ENCODE results near the gene SMARCD2. TPM values are rescaled to one million over a fixed set of nuclear protein-coding genes. Genes with fewer than 3 reads are reported as not detected.
A peak's percentile ranks its signal among the peaks of the same experiment; 100 is the strongest.
"Not testable (repeated sequence)": the region's sequence is repeated elsewhere in the genome, so short reads cannot be mapped to it uniquely, and the experiment has no call there.

The SMARCD2 gene
- total RNA-seq, 1 donor from 2014 or later: 68.3 TPM

DNA sequence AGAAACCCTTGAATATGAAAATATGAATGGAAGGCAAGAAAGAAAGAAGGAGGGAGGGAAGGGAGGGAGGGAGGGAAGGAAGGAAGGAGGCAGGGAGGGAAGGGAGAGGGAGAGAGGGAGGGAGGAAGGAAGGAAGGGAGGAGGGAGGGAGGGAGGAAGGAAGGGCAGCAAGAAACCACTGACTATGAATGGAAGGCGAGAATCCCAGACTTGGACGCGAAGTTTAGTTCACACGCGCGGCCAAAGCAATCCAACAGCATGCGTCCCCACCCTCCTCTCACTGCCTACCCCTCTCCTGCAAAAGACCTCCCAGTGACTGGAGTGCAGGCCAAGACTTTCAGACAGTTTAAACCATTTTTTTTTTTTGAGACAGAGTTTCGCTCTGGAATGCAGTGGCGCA is 7.9 kb upstream of the SMARCD2 start:
- no peak for ATAC-seq

DNA sequence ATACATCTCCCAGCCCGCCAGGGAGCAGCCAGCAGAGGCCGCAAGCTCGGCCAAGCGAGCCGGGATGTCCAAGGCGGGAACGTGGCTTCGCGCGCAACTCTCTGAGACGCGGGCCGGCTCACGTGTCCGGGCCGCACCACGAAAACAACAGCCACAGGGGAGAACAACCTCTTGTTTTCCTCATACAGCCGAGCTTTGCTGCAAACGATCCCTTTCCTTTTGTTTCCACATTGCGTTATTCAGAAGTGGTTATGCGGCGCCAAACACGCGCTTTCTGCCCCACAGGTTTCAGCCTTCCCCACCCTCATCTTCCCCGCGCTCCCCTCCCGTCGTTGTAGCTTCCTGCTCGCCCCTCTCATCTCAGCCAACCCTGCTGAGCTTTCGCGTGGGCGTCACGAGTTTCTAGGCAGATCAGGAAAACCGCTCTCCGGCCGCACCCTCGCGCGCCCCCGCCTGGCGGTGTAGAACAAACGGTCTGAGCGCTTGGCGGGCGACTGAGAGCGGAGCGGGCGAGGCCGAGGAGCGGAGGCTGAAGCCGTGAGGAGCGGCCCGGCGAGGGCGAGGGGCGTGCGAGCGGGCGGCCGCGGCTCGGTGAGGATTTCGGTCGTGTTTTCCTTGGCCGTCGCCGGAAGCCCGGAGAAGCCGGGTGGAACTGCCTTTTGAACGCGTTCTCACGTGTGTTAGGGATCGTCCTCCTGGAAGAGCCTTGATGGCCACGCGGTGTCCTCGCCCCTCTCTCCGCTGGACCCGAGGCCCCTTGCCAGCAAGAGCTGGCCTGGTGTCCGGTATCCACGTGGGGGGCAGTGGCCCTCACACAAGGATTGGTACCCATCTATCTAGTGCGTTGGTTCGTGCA is 6.6 kb upstream of the SMARCD2 start:
- peak; percentile 87 for ATAC-seq

DNA sequence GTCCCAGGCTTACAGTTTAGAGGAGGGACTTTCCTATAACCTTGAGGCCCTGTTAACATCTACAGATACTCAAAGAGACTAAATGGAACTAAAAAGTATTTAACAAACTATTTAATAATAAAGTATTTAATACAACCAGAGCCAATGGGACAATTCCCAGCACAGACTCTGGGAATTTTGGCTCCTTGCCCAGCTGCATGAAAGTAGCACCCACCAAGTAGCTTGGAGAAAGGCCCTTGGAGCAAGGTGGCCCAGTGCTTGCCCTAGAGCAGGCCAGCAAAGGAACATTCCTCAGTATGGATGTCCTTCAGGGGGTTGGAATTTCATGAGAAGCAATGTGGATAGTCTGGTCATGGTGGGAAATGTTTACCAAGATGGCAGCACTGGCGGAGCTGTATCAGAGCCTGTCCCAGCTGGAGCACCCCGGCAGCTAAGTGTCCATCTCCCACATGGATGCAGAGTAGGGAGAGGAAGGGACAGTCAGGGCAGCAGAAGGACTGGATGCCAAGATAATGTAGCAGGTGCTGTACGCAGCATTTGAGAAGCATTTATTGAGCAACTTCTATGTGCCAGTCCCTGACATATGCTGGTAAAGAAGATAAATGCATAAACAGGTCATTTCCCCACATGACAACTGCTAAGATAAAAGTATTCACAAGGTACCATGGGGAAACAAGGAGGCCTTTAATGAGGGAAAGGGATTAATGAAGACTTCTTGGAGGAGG is 5.2 kb upstream of the SMARCD2 start:
- ATAC-seq: no peak

DNA sequence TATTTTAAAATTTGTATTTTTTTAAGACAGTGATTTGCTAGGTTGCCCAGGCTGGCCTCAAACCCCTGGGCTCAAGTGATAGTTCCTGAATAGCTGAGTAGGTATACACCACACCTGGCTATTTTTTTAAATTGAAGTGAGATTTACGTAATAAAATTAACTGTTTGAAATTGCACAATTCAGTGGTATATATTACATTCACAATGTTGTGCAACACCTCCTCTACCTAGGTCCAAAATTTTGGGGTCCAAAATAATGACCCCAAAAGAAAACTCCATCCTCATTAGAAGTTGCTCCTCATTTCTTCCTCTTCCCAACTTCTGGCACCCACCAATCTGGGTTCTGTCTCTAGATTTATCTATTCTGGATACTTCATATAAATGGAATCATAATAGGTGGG is 3.0 kb upstream of the SMARCD2 start:
- ATAC-seq: no peak

DNA sequence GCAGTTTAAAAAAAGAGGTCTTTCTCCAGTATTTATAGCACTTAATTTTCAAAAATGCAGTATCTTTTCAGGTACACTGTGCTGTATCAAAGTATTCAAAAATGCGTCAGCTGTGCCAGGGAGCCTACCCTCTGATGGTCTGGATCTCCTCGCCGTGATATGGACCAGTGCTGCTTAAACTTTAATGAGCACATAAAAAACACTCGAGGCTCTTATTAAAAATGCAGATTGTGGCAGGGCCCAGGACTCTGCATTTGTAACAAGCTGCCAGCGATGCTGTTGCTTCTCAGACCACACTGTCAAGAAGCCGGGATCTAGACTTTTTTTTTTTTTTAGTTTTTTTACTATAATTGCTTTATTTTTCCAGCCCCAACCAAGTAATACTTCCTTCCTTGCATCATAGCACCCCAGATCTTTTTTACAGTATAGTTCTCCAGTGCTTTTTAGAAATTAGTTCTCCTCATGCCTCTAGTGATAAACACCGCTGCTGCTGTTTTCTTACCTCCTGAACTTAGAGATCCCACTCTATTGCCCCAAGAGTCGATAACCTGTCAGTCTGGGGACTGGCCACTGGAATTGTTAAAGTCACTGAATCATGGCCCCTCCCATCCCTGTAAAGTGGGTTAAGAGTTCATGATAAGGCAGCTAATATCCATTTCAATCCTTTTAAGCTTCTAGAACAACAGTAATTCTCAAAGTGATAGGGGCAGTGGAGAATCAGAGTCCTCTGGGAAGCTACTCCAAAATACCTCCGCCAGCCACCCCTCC is 1.6 kb upstream of the SMARCD2 start:
- no peak for ATAC-seq

GRCh38 chr17:63843387-63843888 is 953 bp upstream of the SMARCD2 start:
- not testable (repeated sequence) for ATAC-seq

GRCh38 chr17:63842173-63842539 is 329 bp downstream of the SMARCD2 start:
- no peak for ATAC-seq

DNA sequence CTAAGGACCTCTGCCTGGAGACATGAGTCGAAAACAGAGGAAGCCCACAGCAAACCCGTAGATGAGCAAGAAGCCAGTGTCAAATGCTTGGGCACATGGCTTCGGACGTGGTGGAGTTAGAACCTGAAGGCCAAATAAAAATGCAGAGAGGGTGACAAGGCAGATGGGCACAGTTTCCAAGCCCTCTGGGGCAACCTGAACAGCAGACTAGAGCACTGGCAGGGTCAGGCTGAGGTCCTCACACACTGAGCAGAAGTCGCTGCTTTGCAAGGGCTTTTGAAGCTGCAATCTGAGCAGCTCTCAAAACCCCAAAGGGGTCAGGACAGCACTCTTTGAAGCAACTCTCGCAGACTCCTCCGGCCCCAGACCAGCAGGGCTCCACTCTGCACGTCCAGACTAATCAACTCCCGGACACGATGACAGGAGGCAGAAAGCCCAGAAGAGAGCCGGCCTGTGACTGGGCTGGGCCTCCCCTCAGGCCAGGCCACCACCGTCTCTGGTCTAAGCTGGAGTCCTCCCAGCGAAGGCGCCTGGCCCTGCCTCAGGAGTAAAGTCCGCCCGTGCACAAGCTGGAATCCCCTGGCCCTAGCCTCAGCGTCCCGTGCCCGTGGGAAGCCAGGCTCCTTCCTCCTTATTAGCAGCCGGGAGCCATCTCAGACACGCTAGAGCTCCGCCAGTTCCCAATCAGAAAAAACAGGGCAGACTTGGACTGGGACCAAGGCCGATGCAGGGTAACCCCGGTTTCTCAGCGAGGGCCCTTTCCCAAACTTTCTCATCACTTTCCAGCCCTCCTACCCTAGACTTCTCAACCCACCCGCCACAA is 924 bp downstream of the SMARCD2 start:
- ATAC-seq: no peak

DNA sequence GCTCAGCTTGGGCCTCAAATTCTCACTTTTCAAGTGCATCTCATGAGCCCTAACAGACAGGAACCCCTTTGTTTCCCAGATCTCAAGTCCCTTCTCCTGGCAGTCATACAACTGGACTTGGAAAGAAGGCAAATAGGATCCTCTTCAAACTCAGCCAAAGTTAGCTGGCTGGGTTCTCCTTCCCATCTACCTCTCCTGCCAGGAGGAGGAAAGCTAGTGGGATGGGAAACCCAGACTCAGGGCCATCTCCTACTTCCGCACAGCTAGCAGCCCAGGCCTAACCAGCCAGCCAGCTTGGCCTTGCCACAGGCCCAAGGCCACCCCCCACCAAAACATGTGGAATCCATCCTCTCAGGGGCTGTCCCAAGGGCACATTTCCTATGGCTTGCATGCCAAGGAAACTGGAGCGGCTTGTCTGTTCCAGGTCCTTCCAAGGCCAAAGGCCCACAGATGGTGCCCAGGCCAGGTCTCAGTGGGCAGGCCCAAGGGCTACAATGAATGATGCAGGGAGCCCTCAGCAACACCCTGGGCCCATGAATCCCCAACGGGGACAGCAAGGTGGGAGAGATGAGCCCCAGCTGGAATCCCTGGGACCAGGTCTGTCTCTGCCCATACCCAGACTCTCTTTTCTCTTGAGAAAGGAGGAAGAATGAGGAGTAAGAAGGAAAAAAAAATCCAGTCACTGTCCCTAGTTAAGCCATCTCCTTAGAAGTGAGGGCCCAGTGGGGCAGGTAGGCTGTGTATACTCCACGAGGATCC is 1.7 kb downstream of the SMARCD2 start:
- ATAC-seq: no peak

DNA sequence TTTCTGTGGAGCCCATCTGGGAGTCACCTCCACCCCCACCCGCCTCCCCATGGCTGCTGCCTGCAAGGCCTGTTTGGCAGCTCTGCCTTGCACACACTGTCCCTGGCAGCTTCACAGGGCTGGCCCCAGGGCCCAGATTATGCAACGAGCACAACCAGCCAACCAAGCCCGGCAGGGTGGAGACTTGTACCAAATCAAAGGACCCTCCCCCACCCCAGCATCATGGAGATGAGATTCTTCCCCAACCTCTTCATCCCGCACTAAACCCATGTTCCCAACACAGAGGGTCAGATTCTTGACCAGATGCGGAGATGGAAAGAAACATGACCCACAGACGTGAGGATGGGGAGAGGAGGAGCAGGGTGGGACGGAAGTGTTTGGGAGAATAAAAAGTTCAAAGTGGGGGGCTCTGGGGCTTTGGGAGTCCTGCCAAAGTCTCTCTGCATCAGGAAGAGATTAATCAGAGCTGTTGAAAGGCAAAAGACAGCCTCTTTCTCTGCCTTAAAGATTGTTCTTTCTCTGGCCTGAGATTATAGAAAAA is 3.8 kb downstream of the SMARCD2 start:
- peak; percentile 52 for ATAC-seq

GRCh38 chr17:63837962-63838600 is 4.4 kb downstream of the SMARCD2 start:
- ATAC-seq: no peak

- no peak for ATAC-seq
These were observed 5.0 kb downstream of the SMARCD2 start for GRCh38 chr17:63837480-63837879.

- ATAC-seq: no peak
These were observed 5.7 kb downstream of the SMARCD2 start for GRCh38 chr17:63836811-63837210.

- ATAC-seq: no peak
These were observed 7.2 kb downstream of the SMARCD2 start for GRCh38 chr17:63835167-63835720.

GRCh38 chr17:63834431-63835166 is 7.9 kb downstream of the SMARCD2 start:
- peak; percentile 48 for ATAC-seq

- no peak for ATAC-seq
These were observed 8.6 kb downstream of the SMARCD2 start for GRCh38 chr17:63833741-63834373.

DNA sequence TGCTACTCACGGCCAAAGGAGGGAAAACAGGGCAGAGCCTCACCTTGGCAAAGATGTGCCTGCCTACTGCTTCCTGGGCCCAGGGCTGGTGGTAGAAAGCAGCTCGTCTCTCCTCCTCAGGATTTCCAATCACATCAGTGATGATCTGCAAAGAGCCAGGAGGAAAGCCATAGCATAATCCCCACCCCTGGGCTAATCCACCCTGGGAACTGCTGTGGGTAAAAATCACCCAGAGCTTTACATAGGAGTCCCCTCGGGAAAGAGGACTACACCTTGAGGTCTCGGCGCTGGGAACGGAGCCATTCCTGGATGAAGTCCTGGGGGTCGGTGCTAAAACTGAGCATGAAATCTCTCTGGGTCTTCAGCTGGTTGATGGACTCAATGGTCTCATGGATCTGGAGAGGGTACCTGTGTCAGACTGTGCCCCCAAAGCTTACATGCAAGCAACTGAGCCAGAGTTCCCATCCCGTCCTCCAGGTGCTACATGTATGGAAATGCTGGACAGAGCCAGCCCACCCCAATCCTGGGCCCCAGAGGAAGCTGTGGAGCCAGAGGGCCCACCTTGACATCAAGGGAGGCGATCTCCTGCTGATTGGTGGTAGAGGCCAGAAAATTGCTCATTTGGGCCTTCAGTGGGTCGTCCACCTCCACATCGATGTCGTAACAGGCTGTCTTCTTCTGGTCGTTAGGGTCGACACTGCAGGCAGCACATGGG is 9.3 kb downstream of the SMARCD2 start:
- ATAC-seq: no peak

GRCh38 chr17:63832455-63832854 is 10.0 kb downstream of the SMARCD2 start:
- ATAC-seq: no peak

Data from esophagus mucosa (tissue), 1 donor.